HepG2 (cell line): ENCODE measurements around the gene BAMBI.

Experiments
- HNRNPUL1 ChIP-seq: fragments of 200-400 bp; formaldehyde crosslinking; IDR thresholded peaks from 2 replicates; pipeline ENCODE4 v1.6.1; 2017; ENCODE audit warnings: low read depth, mild to moderate bottlenecking, low read length, moderate library complexity
- POLR2A ChIP-seq, 2 experiments: IDR thresholded peaks; 2 replicates each; pipeline ENCODE4 v1.6.1; 2011; ENCODE audit warnings: low read depth in 2 of 2, low read length in 2 of 2, mild to moderate bottlenecking in 1 of 2, moderate library complexity in 1 of 2; ENCODE audit not compliant: insufficient read depth in 1 of 2
- TF ChIP-seq, protein P1 (sequence below): sonication (generic); formaldehyde crosslinking; IDR thresholded peaks from 2 replicates; pipeline ENCODE4 v1.9.0; 2021; ENCODE audit warnings: mild to moderate bottlenecking, missing genetic modification reagents

DNA sequence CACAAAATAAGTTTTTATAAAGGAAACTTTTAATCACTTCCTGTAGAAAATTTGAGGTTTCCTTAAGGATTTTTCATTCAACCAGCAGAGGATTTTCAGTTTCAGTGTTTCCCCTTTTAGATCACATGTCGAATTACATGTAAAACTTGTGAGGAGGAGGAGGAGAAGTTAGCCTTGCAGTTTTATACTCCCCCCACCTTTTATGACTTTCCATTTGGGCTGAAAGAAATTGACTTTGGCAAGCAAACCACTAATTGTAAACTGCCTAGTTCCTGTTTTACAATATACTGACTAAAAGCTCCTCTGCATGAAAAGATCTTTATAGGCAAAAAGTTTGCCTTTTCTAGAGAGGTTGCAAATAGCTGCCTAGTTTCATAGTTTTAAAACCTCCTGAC lies 3.0 kb downstream of the BAMBI start:
- TF ChIP-seq, protein P1, sequence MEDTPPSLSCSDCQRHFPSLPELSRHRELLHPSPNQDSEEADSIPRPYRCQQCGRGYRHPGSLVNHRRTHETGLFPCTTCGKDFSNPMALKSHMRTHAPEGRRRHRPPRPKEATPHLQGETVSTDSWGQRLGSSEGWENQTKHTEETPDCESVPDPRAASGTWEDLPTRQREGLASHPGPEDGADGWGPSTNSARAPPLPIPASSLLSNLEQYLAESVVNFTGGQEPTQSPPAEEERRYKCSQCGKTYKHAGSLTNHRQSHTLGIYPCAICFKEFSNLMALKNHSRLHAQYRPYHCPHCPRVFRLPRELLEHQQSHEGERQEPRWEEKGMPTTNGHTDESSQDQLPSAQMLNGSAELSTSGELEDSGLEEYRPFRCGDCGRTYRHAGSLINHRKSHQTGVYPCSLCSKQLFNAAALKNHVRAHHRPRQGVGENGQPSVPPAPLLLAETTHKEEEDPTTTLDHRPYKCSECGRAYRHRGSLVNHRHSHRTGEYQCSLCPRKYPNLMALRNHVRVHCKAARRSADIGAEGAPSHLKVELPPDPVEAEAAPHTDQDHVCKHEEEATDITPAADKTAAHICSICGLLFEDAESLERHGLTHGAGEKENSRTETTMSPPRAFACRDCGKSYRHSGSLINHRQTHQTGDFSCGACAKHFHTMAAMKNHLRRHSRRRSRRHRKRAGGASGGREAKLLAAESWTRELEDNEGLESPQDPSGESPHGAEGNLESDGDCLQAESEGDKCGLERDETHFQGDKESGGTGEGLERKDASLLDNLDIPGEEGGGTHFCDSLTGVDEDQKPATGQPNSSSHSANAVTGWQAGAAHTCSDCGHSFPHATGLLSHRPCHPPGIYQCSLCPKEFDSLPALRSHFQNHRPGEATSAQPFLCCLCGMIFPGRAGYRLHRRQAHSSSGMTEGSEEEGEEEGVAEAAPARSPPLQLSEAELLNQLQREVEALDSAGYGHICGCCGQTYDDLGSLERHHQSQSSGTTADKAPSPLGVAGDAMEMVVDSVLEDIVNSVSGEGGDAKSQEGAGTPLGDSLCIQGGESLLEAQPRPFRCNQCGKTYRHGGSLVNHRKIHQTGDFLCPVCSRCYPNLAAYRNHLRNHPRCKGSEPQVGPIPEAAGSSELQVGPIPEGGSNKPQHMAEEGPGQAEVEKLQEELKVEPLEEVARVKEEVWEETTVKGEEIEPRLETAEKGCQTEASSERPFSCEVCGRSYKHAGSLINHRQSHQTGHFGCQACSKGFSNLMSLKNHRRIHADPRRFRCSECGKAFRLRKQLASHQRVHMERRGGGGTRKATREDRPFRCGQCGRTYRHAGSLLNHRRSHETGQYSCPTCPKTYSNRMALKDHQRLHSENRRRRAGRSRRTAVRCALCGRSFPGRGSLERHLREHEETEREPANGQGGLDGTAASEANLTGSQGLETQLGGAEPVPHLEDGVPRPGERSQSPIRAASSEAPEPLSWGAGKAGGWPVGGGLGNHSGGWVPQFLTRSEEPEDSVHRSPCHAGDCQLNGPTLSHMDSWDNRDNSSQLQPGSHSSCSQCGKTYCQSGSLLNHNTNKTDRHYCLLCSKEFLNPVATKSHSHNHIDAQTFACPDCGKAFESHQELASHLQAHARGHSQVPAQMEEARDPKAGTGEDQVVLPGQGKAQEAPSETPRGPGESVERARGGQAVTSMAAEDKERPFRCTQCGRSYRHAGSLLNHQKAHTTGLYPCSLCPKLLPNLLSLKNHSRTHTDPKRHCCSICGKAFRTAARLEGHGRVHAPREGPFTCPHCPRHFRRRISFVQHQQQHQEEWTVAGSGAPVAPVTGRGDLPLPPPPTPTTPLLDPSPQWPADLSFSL = no peak
- TF ChIP-seq POLR2A (IDR thresholded peaks at IDR 0.05; ENCODE audit: insufficient read depth in 1 of 2, low read depth in 2 of 2, low read length in 2 of 2) (no peak), HNRNPUL1 (no peak)
